ELF-1 (cell line): ENCODE measurements around the gene MYO1D.
A peak's percentile ranks its signal among the peaks of the same experiment; 100 is the strongest.

Experiments
- DNase-seq: peaks from one replicate; pipeline ENCODE4 v3.0.0-alpha.2; 2016; ENCODE audit warnings: low read depth, low spot score

Gene MYO1D

DNA sequence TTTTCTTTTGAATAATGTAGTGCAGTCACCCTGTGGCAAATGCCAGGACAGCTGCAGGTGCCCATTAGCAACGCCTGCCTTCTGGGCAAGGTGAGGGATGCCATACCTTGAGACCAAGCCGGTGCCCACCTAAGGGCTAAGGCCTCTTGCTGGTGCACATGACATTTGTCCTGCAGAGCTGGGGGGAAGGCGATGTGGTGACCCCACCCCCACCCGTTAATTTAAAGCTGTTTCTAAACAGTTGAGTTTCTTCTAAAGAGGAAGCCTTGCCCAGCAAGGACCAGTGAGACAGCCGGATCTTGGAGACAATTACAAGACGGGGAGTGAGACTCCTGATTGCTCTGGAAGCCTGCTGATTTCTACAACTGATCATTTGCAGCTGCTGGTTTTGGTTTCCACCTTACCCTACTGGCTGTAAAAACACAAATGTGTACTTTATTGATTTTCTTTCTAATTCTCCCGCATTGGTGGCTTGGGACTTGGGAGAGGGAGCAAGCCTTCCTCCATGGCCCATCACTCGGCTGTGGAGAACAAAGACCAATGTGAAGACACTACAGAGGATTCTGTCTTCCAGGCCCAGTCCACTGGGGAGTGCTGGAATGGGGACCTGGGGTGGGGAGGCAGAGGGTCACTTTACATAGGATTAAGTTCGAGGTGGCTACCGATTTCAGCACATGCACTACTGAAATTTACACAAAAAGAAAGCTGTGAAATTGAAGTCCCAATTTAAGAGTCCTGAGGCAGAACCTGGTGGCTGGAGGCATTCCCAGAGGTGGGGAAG lies 387.4 kb downstream of the MYO1D start:
- no peak for DNase-seq

DNA sequence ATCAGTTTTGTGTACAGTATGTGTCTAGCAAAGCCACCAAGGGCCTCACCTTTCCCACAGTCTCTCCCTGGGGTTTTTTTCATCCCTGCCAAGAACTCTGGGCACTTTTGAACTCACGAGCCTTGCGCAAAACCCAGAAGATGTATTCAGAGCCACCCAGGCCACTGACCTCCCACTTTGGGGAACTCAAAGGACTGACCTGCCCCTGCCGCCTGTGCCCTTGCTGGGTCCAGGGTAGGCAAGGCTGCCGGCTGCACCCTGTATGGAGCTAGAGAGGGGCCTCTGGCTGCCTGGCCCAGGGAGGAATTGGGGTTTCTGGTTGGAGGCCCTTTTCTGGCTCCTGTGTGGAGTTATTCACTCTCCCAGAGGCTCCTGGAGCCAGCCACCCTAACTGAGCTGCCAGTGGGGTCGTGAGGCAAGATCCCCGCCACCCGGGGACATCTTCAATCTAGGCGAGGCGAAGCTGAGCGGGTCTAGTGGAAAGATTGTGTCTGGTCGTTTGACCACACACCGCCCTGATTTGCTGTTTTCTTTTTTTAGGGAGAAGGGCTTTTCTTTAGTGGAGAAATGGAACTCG lies 388.2 kb downstream of the MYO1D start:
- DNase-seq: no peak

DNA sequence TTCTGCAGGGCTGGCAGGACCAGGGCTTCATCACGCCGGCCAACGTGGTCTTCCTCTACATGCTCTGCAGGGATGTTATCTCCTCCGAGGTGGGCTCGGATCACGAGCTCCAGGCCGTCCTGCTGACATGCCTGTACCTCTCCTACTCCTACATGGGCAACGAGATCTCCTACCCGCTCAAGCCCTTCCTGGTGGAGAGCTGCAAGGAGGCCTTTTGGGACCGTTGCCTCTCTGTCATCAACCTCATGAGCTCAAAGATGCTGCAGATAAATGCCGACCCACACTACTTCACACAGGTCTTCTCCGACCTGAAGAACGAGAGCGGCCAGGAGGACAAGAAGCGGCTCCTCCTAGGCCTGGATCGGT lies 388.8 kb downstream of the MYO1D start:
- DNase-seq: no peak

DNA sequence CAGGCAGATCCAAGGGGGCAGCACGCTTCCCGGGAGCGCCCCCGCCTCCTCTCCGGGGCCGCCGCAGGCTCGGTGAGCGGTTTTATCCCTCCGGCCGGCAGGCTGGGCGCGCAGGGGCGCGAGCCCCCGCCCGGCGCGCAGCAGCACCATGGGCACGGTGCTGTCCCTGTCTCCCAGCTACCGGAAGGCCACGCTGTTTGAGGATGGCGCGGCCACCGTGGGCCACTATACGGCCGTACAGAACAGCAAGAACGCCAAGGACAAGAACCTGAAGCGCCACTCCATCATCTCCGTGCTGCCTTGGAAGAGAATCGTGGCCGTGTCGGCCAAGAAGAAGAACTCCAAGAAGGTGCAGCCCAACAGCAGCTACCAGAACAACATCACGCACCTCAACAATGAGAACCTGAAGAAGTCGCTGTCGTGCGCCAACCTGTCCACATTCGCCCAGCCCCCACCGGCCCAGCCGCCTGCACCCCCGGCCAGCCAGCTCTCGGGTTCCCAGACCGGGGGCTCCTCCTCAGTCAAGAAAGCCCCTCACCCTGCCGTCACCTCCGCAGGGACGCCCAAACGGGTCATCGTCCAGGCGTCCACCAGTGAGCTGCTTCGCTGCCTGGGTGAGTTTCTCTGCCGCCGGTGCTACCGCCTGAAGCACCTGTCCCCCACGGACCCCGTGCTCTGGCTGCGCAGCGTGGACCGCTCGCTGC lies 389.3 kb downstream of the MYO1D start:
- peak; percentile 44 for DNase-seq

DNA sequence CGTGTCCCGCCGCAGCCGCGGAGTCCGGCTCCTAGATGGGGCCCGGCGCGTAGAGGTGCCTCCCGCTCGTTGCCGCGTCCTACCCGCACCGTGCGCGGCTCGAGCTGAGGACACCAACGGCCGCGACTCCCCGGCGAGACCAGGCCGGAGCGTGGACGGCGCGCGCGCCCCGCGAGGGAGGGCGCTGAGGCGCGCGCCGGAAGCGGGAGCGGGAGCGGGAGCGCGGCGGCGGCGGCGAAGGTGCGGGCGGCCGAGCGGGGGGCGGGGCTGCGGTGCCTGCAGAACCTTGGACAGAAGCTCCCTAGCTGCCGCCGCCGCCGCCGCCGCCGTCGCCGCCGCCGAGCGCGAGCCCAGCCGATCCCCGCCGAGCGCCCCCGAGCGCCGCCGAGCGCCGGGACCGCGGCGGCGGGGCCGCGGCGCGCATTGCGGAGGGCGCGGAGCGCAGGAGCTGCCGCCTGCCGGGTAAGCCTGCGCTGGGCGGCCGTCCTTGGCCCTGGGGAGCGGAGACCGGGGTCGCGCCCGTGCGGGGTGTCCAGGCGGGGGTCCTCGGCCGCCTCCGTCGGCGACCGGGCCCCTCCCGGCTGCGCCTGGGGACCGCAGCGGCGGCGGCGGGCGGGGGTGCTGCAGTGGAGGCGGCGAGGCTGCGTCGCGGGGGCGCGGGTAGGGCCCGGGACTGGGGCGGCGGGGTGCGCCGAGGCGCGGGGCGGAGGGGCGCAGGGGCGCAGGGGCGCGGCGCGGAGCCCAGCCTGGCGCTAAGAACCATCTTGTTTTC lies 390.0 kb downstream of the MYO1D start, which contains the start of gene CDK5R1:
TSS of gene CDK5R1 (plus strand) at position 293 of the 772 bp plus-strand sequence. CDS start 628 bp downstream, outside the sequence.
- peak; percentile 67 for DNase-seq

DNA sequence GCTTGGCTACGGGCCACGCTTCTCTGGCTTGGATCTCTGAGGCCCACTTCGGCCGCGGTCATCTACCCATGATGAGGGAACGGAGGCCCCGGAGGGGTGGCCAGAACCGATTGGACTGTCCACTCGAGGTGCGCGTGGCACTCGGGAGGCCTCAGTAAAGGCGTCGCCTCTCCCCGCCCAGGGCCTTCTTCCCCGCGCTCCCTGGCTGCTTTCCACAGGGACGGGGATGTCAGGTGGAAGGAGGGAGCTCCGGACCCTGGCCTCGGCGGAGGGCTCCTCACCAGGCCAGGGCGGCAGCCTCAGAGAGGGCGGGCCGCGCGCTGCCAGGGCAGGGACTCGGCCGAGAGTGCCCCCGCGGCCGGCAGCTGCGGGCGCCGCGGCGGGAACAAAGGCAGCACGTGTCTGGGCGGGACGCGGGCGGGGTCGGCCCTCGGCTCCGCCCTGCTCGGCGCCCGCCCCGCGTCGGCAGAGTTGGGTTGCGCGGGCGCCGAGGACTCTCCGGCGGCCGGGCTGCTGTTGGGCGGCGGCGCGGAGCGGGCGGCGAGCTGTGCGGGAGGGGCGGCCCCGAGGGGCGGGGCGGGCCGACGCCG lies 390.7 kb downstream of the MYO1D start:
- peak; percentile 75 for DNase-seq

DNA sequence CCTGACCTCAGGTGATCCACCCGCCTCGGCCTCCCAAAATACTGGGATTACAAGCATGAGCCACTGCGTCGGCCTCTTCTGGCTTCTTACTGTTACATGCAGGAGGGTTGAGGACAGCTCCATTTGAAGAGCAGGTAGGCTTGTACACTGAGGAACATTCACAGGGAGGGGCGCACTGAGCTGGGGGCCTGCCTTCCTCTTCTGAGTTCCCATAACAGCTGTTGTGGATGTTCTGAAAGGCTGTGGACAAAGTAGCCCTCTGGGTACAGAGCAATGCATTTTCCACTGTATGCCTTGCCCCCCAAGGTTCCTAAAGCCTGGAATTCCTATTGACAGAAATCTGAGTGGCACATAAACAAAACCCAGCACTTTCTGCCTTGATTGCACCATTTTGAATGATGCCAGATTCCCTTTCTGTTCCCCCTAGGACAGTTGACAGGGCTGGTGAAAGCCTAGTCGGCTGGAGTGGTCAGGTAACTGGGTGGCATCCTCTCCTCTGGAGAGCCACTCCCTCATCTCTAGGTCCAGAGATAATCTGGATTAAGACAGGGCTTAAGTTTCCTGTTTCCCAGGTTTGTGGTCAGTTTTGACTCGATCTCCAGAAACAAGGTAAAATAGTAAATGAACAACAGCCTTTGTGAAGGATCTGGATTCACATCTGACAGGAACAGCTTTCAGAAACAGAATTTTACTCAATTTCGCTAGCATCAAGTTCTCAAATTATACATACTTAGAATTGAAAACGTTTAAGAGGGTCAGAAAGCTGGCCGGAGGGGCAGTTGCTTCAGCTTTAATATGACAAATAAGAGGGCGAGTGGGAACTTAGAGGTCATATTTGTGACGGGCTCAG lies 391.4 kb downstream of the MYO1D start:
- no peak for DNase-seq

DNA sequence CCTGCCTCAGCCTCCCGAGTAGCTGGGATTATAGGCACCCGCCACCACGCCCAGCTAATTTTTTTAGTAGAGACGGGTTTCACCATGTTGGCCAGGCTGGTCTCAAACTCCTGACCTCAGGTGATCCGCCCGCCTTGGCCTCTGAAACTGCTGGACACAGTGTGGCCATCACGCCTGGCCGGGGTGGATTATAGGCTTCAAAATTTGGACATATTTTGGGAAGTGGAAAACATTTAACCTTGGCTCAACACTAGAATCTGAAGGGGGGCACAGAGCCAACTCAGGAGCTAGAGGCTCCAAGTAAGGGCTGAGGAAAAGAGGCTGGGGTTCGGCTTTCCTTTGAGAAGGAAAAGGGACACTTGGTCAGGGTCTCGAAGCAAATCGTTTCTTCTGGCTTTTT lies 392.3 kb downstream of the MYO1D start:
- DNase-seq: no peak

DNA sequence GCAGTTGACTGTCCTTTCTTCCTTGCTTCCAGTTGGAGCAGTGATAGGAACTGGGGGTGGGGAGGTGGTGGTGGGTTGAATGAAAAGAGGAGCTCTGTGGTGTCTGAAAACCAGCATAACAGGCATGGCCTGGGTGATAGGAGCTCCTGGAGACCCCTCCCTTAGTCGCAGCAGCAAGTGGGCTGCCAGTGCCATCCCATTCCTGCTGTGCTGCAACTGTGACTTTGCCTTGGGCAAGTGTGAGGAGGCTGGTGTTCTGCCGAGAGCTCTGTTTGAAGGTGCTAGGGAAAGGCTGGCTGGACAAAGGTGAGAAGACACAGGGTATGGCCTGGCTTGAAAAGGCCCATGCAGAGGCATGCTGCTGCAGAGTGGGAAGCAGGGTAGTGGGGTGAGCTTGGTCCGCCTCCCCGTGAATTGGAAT lies 392.9 kb downstream of the MYO1D start:
- DNase-seq: peak; percentile 72

DNA sequence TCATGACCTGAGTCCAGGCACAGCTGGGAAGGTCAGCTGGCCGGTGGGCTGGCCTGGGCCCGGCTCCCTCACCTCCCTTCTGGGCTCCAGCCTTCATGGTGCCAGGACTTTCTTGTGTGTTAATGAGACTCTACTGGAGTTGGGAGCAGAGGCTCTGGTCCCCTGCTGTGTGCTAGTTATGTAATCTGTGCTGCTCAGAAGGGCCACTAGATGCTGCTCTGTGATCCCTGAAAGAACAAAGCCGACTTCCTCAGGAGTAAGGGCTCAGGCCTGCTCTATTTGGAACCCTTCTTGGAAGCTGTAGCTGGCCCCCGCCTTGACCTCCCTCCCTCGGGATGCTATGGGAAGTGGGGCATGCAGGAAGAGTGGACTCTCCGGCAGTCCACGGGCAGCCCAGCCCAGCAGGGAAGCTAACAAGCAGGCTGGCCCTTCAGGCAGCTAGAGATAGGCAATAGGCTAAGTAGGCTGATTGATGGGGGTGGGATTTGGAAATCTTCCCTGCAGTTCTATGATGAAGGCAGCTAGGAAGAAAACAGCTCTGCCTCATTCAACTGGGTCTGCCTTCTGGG lies 393.4 kb downstream of the MYO1D start:
- peak; percentile 90 for DNase-seq

DNA sequence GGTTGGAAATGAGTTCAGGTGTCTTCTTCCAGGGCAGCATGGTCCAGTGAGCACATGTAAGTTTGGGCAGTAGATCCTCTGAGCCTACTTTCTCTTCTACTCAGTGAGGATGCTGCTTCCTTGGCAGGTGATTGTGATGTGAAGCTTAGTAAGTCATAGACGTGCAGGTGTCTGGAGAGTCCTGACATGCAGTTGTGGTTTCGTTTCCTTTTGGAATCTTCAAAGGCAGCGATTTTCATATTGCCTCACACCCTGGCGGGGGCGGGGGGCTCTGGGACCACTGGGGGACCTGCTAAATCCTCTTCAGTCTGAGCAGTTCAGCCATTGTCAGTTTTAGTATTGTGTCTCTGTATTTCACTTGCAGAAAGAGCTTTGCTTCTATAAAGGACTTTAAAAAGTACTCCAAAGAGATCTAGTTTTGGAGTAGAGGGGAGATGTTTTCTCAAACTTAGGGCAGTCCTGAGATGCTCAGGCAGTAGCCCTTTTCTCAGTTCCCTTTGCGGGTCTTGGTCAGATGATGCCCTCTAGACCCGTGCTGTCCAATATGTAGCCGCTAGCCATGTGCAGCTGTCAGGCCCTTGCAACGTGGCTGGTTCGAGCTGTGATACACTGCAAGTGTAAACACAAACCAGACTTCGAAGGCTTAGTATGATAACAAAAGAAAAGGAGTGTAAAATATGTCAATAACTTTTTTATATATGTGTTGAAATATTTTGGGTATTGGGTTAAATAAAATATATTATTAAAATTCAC lies 394.2 kb downstream of the MYO1D start:
- DNase-seq: no peak

DNA sequence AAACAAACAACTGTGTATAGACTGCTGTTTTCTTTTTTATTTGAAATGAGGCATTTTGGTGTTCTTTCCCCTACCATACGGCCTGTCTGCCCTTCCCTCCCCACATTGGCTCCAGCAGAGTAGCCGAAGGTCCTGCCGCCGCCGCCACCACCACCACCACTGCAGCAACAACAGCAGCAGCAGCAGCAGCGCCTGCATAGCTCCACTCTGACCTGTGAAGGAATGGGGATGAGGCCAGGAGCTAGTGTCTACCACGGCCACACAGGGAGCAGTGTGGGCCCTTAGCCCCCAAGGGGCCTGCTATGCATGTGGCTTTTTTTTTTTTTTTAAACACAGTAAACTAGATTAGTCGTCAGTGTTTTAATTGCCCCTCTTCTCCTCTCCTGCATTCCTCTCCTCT lies 395.7 kb downstream of the MYO1D start:
- DNase-seq: no peak

DNA sequence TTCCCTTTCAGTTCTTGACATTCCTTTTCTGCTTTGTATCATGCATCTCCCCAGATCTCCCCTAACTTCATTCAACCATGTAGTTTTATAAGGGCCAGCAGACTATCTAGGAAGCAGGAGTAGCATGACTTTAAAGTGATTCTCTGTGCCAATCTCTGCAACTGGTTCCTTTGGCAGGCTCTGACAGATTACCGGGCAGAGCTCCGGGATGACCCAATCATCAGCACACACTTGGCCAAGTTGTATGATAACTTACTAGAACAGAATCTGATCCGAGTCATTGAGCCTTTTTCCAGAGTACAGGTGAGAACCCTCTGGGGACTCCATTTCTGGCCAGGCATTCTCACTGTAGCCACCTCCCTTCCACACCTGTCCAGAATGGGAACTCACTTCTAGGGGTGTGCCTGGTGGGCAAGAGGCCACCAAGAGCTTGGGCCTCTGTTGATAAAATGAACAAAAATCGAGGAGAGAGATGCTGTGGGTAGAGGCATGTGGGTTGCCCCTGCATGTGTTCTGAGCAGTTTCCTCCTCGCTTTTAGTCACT lies 397.8 kb downstream of the MYO1D start:
- no peak for DNase-seq

DNA sequence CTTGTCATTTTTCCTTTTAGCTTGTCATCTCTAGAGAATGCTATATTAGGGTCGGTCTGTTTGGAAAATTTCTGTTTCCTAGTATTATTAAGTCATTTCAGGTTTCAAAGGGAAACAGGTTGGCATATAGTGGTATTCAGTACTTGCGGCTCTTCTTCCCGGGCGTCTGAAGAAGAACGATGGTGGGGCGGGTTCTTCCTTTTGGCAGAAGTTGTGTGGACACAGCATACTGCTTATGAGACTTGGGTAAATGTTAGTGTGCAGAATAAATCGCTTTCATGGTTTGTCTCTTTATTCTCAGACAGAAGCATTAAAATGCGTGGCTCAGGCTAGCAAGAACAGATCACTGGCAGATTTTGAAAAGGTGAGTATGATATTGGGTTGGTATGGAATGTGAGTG lies 399.7 kb downstream of the MYO1D start:
- no peak for DNase-seq

DNA sequence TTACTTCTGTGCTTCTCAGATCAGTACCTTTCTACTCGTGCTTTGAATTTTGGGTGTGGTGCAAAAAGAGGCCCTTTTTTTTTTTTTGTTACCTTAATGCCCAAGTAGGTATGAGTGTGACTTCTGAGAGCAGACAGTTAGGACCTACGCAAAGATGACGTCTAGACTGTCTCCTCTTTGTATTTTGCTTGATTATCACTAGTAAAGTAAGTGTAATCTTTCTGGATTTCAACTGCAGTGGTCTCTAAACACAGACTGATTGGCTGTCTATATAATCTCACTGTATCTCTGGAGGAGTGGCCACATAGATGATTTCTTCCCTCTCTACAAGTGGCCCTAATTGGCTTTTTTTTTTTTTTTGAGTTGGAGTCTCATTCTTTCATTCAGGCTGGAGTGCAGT lies 401.7 kb downstream of the MYO1D start:
- DNase-seq: no peak

DNA sequence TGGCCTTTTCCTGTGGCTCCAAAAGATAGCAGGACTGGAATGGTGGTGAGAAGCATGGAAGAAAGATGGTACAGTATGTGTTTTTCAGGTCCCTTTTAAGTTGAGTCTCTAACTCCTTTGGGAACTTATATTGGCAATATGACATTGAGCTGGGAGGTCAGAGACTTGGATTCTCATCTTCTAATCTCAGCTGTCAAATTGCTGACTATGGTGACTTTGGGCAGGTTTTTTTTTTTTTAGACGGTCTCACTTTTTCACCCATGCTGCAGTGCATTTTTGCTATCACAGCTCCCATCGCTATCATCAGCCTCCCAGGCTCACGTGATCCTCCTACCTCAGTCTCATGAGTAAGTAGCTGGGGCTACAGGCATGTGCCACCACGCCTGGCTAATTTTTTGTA lies 405.3 kb downstream of the MYO1D start:
- no peak for DNase-seq

DNA sequence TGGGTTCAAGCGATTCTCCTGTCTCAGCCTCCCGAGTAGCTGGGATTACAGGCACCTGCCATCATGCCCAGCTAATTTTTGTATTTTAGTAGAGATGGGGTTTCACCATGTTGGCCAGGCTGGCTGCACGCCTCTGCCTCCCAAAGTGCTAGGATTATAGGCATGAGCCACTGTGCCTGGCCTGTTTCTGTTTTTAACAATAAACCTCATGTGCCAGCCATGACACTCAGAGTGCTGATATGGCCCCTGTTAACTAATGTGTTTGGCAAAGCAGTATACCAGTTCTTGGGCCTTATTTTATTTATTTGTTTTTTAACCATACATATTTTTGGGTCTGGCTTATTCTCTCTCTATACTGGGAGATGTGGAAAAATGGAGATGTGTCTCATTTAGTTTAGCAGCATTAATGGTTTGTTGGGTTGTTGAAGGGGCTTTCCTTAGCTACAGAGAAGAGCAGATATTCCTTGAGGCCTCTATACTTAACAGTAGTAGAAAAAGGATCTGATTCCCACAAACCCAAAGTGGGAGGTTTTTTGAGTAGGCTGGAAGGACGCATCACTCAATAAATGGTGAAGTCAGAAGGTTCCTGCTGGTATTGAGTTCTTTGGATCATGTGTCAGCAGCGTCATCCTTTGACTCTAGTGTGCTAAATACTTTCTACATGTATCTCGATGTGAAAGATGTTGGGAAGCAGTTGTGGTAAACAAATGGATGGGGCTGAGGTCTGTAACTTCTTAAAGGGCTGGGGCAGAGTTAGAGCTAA lies 406.3 kb downstream of the MYO1D start:
- DNase-seq: no peak

DNA sequence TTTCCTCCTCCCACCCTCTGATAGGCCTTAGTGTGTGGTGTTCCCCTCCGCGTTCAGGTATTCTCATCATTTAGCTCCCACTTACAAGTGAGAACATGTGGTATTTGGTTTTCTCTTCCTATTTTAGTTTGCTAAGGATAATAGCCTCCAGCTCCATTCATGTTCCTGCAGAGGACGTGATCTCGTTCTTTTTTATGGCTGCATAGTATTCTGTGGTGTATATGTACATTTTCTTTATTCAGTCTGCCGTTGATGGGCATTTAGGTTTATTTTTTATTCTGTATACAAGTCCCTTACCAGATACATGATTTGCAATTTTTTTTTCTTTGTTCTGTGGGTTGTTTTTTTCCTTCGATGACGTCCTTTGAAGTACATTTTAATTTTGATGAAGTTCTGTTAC lies 409.0 kb downstream of the MYO1D start:
- DNase-seq: no peak

DNA sequence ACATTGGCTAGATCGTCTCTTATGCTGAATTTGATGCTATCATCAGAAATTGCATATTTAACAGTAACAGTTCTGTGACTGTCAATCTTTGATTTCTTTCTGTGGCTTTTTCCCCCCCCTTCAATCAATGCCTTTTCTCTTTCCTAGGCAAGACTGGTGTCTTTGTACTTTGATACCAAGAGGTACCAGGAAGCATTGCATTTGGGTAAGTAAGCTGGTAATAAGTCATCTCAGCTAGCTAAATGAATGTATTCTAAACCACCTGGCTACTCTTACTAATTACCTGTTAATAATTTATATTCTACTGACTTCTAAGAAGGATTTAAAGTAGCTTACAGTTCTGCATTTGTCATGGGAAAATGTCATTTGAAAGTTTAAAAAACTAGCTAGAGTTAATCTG lies 412.6 kb downstream of the MYO1D start:
- no peak for DNase-seq
